Suprapubic skin (tissue), 4 donors: ENCODE results near the gene MCF2L.

Source experiments
- CTCF ChIP-seq, 2 donors: fragments of 200-600 bp in 1 of 2; fragments of 450-650 bp in 1 of 2; sonication (generic) in 1 of 2; IDR thresholded peaks; one replicate each; pipeline ENCODE4 v1.5.1; 2016 to 2019; ENCODE audit warnings: antibody characterized with exemption in 2 of 2, mild to moderate bottlenecking in 1 of 2, moderate library complexity in 1 of 2
- EP300 ChIP-seq: sonication (generic); formaldehyde crosslinking; IDR thresholded peaks from one replicate; pipeline ENCODE4 v1.6.1; 2017; ENCODE audit warnings: antibody characterized with exemption
- POLR2A ChIP-seq, 2 donors: fragments of 450-650 bp; IDR thresholded peaks; one replicate each; pipeline ENCODE4 v1.6.1; 2017; ENCODE audit warnings: antibody characterized with exemption in 2 of 2, mild to moderate bottlenecking in 2 of 2, moderate library complexity in 2 of 2
- POLR2AphosphoS5 ChIP-seq, 3 donors: sonication (generic); formaldehyde crosslinking; IDR thresholded peaks; one replicate each; pipeline ENCODE4 v1.6.1; 2017; ENCODE audit warnings: antibody characterized with exemption in 3 of 3

GRCh38 chr13:113105032-113105920 is 136.3 kb downstream of the MCF2L start, which contains the start of gene F7:
- TF ChIP-seq CTCF (IDR thresholded peaks at IDR 0.05) = no peak
- no peak for TF ChIP-seq EP300
- TF ChIP-seq POLR2A (IDR thresholded peaks at IDR 0.05) = no peak
- no peak for TF ChIP-seq POLR2AphosphoS5 (IDR thresholded peaks at IDR 0.05)
